Measurements from ENCODE around the gene MACROD2.

DNA sequence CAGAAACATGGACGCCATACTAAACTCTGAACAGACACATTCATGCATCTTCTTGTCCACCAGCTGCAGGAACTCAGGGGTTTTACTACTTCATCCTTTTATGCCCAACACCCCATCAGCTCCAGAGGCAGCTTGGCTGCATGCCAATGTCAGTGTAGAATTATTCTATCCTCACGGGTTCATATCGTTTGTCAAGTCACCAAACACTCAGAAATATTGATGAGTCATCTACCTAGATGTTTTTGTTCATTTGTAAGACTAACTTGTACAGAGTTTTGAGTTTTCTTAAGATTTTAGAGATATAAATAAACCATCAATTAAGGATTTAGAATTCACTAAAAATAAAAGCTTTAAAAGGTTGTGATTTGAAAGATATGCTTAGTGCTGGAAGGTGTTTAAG, 932.8 kb downstream of the MACROD2 start:
- TF ChIP-seq CTCF (IDR thresholded peaks at IDR 0.05) (no peak), POLR2A (IDR thresholded peaks at IDR 0.05) (no peak)

Measured in ovary (tissue), 3 donors.